PC-3 (cell line): ENCODE measurements around the gene KIAA2012.

Experiments
- CTCF ChIP-seq: fragments of 300-600 bp; sonication (generic); conservative IDR thresholded peaks from 2 replicates; pipeline ENCODE4 v1.5.1; 2017; ENCODE audit warnings: antibody characterized with exemption, low read depth, mild to moderate bottlenecking, low read length
- EZH2 ChIP-seq: fragments of 300-600 bp; sonication (generic); IDR thresholded peaks from one replicate; pipeline ENCODE4 v1.6.1; 2017; ENCODE audit warnings: antibody characterized with exemption, mild to moderate bottlenecking, low read length; ENCODE audit not compliant: unreplicated experiment
- EZH2phosphoT487 ChIP-seq: fragments of 300-600 bp; sonication (generic); IDR thresholded peaks from 2 replicates; pipeline ENCODE4 v1.6.1; 2018; ENCODE audit warnings: mild to moderate bottlenecking, antibody characterized with exemption, low read length, borderline replicate concordance

GRCh38 chr2:202204855-202205254 is 131.8 kb downstream of the KIAA2012 start:
- no peak for TF ChIP-seq CTCF
- TF ChIP-seq EZH2phosphoT487 = no peak
- TF ChIP-seq EZH2 = no peak
